Measurements from ENCODE around the gene TEAD1. TPM values are rescaled to one million over a fixed set of nuclear protein-coding genes. Genes with fewer than 3 reads are reported as not detected.

Gene TEAD1
- total RNA-seq, 1 donor from 2014 or later, result 62.5 TPM

- no peak overlapping the region for H3K27ac Mint-ChIP-seq (ENCODE audit: unreplicated experiment)
- TF ChIP-seq CTCF (IDR thresholded peaks at IDR 0.05; ENCODE audit: partially characterized antibody, unreplicated experiment), result no peak
- peaks cover 5% of the 10 kb centered on the region for H3K27me3 Mint-ChIP-seq (ENCODE audit: unreplicated experiment)
- H3K4me1 Mint-ChIP-seq (ENCODE audit: low read depth, unreplicated experiment), result peaks cover 49% of the 10 kb centered on the region
- H3K9me3 Mint-ChIP-seq (ENCODE audit: unreplicated experiment), result peaks cover 16% of the 10 kb centered on the region
- H3K36me3 Mint-ChIP-seq (ENCODE audit: unreplicated experiment), result no peaks in the 10 kb centered on the region
- H3K4me3 Mint-ChIP-seq (ENCODE audit: unreplicated experiment), result peak overlapping the region; percentile 96
- no peak for DNase-seq
Measured at GRCh38 chr11:12677131-12677530, 2.9 kb downstream of the TEAD1 start.

- Mint-ChIP-seq H3K27ac (ENCODE audit: unreplicated experiment) (no peak overlapping the region), H3K27me3 (ENCODE audit: unreplicated experiment) (peaks cover 5% of the 10 kb centered on the region), H3K9me3 (ENCODE audit: unreplicated experiment) (peaks cover 16% of the 10 kb centered on the region), H3K4me1 (ENCODE audit: low read depth, unreplicated experiment) (peaks cover 58% of the 10 kb centered on the region), H3K36me3 (ENCODE audit: unreplicated experiment) (no peaks in the 10 kb centered on the region), H3K4me3 (ENCODE audit: unreplicated experiment) (peak overlapping the region; percentile 96)
- TF ChIP-seq CTCF (IDR thresholded peaks at IDR 0.05; ENCODE audit: partially characterized antibody, unreplicated experiment), result no peak
- no peak for DNase-seq
Measured at GRCh38 chr11:12678092-12678491, 3.9 kb downstream of the TEAD1 start.

GRCh38 chr11:12678991-12679390, 4.8 kb downstream of the TEAD1 start:
- DNase-seq, result no peak
- no peak for TF ChIP-seq CTCF (IDR thresholded peaks at IDR 0.05; ENCODE audit: partially characterized antibody, unreplicated experiment)
- Mint-ChIP-seq H3K4me1 (ENCODE audit: low read depth, unreplicated experiment) (peaks cover 58% of the 10 kb centered on the region), H3K36me3 (ENCODE audit: unreplicated experiment) (no peaks in the 10 kb centered on the region), H3K9me3 (ENCODE audit: unreplicated experiment) (peaks cover 12% of the 10 kb centered on the region), H3K27me3 (ENCODE audit: unreplicated experiment) (peaks cover 5% of the 10 kb centered on the region), H3K27ac (ENCODE audit: unreplicated experiment) (peak overlapping the region; percentile 59), H3K4me3 (ENCODE audit: unreplicated experiment) (peak overlapping the region; percentile 69)

GRCh38 chr11:12679471-12679870, 5.2 kb downstream of the TEAD1 start:
- no peak for TF ChIP-seq CTCF (IDR thresholded peaks at IDR 0.05; ENCODE audit: partially characterized antibody, unreplicated experiment)
- Mint-ChIP-seq H3K9me3 (ENCODE audit: unreplicated experiment) (peaks cover 12% of the 10 kb centered on the region), H3K27ac (ENCODE audit: unreplicated experiment) (peak overlapping the region; percentile 29), H3K4me3 (ENCODE audit: unreplicated experiment) (peak overlapping the region; percentile 69), H3K36me3 (ENCODE audit: unreplicated experiment) (no peaks in the 10 kb centered on the region), H3K4me1 (ENCODE audit: low read depth, unreplicated experiment) (peaks cover 60% of the 10 kb centered on the region), H3K27me3 (ENCODE audit: unreplicated experiment) (peaks cover 5% of the 10 kb centered on the region)
- DNase-seq, result no peak

GRCh38 chr11:12680246-12680939, 6.2 kb downstream of the TEAD1 start:
- DNase-seq, result peak; percentile 83
- H3K4me3 Mint-ChIP-seq (ENCODE audit: unreplicated experiment), result peak overlapping the region; percentile 80
- H3K27me3 Mint-ChIP-seq (ENCODE audit: unreplicated experiment), result peaks cover 3% of the 10 kb centered on the region
- peak overlapping the region; percentile 95 for H3K27ac Mint-ChIP-seq (ENCODE audit: unreplicated experiment)
- no peaks in the 10 kb centered on the region for H3K36me3 Mint-ChIP-seq (ENCODE audit: unreplicated experiment)
- H3K4me1 Mint-ChIP-seq (ENCODE audit: low read depth, unreplicated experiment), result peaks cover 67% of the 10 kb centered on the region
- TF ChIP-seq CTCF (IDR thresholded peaks at IDR 0.05; ENCODE audit: partially characterized antibody, unreplicated experiment), result no peak
- peaks cover 9% of the 10 kb centered on the region for H3K9me3 Mint-ChIP-seq (ENCODE audit: unreplicated experiment)
